HG02970 (cell line): ENCODE data around the gene PRUNE2.

ENCODE experiments used
- ATAC-seq: cut with Tn5 transposase; IDR thresholded peaks from one replicate; pipeline ENCODE4 v1.9.1; 2021; ENCODE audit warnings: mild to moderate bottlenecking, moderate library complexity, moderate number of reproducible peaks; ENCODE audit not compliant: unreplicated experiment, low FRiP score

PRUNE2 gene

GRCh38 chr9:76586390-76587314 is 319.3 kb downstream of the PRUNE2 start:
- ATAC-seq, result no peak

- ATAC-seq, result no peak
Measured at GRCh38 chr9:76585487-76586389, 320.2 kb downstream of the PRUNE2 start.

GRCh38 chr9:76583256-76583655 is 322.7 kb downstream of the PRUNE2 start:
- no peak for ATAC-seq

- no peak for ATAC-seq
Measured at GRCh38 chr9:76581731-76582130, 324.2 kb downstream of the PRUNE2 start.

GRCh38 chr9:76580820-76581219 is 325.1 kb downstream of the PRUNE2 start:
- ATAC-seq, result no peak

GRCh38 chr9:76580188-76580587 is 325.7 kb downstream of the PRUNE2 start:
- ATAC-seq, result no peak

GRCh38 chr9:76576344-76576743 is 329.6 kb downstream of the PRUNE2 start:
- no peak for ATAC-seq

- no peak for ATAC-seq
Measured at GRCh38 chr9:76575761-76576160, 330.2 kb downstream of the PRUNE2 start.

- no peak for ATAC-seq
Measured at GRCh38 chr9:76573905-76574760, 331.8 kb downstream of the PRUNE2 start.

GRCh38 chr9:76573408-76573807 is 332.5 kb downstream of the PRUNE2 start:
- no peak for ATAC-seq

GRCh38 chr9:76572151-76572550 is 333.8 kb downstream of the PRUNE2 start:
- ATAC-seq, result no peak

- ATAC-seq, result no peak
Measured at GRCh38 chr9:76571743-76572146, 334.2 kb downstream of the PRUNE2 start.

GRCh38 chr9:76571288-76571687 is 334.6 kb downstream of the PRUNE2 start:
- no peak for ATAC-seq

GRCh38 chr9:76570826-76571225 is 335.1 kb downstream of the PRUNE2 start:
- no peak for ATAC-seq

GRCh38 chr9:76567086-76567485 is 338.8 kb downstream of the PRUNE2 start:
- ATAC-seq, result no peak

- ATAC-seq, result no peak
Measured at GRCh38 chr9:76564297-76564696, 341.6 kb downstream of the PRUNE2 start.

GRCh38 chr9:76562511-76562911 is 343.4 kb downstream of the PRUNE2 start:
- ATAC-seq, result no peak

- ATAC-seq, result no peak
Measured at GRCh38 chr9:76561900-76562299, 344.0 kb downstream of the PRUNE2 start.
